Natural killer cell (primary cell): Measurements from ENCODE around the gene RFX4. TPM values are rescaled to one million over a fixed set of nuclear protein-coding genes. Genes with fewer than 3 reads are reported as not detected.
A peak's percentile ranks its signal among the peaks of the same experiment; 100 is the strongest.

Experiments
- ATAC-seq, 3 donors: fragments of 150-1000 bp in 2 of 3; fragments of 200-7000 bp in 1 of 3; cut with Tn5 transposase; 1 replicate in 1 of 3; 2 replicates in 2 of 3; pipeline ENCODE4 v1.10.0; 2021; ENCODE audit warnings: mild to moderate bottlenecking in 2 of 3, moderate library complexity in 2 of 3
- DNase-seq, 2 donors: peaks; one replicate each; pipeline versions ENCODE4 v3.0.0 to v3.0.0-alpha.2; 2013 to 2021; ENCODE audit warnings: mixed read lengths in 1 of 2
- H3K27ac ChIP-seq: one replicate; pipeline ENCODE4 v1.5.1; 2013; ENCODE audit warnings: mild to moderate bottlenecking, low read length
- H3K27me3 ChIP-seq: one replicate; pipeline ENCODE4 v1.6.1; 2013; ENCODE audit warnings: low read length; ENCODE audit not compliant: control insufficient read depth, insufficient read depth
- H3K36me3 ChIP-seq: one replicate; pipeline ENCODE4 v1.6.1; 2013; ENCODE audit warnings: low read length; ENCODE audit not compliant: control insufficient read depth, insufficient read depth
- H3K4me1 ChIP-seq: one replicate; pipeline ENCODE4 v1.6.1; 2013; ENCODE audit warnings: low read length; ENCODE audit not compliant: control insufficient read depth, insufficient read depth
- H3K4me3 ChIP-seq: one replicate; pipeline ENCODE4 v1.5.1; 2013; ENCODE audit warnings: low read length
- H3K9me3 ChIP-seq: one replicate; pipeline ENCODE4 v1.6.1; 2013; ENCODE audit warnings: low read length; ENCODE audit not compliant: control insufficient read depth, insufficient read depth
- H3K27ac Mint-ChIP-seq, 2 donors: one replicate each; pipeline ENCODE4 v1.8.0; 2022; ENCODE audit warnings: mild to moderate bottlenecking in 2 of 2, mixed read lengths in 2 of 2, moderate library complexity in 1 of 2
- H3K27me3 Mint-ChIP-seq, 2 donors: one replicate each; pipeline ENCODE4 v1.8.0; 2022; ENCODE audit warnings: low read depth in 2 of 2, mixed read lengths in 2 of 2
- H3K36me3 Mint-ChIP-seq: one replicate; pipeline ENCODE4 v1.8.0; 2022; ENCODE audit warnings: mixed read lengths
- H3K4me1 Mint-ChIP-seq, 2 donors: one replicate each; pipeline ENCODE4 v1.8.0; 2022; ENCODE audit warnings: mixed read lengths in 2 of 2
- H3K4me3 Mint-ChIP-seq: one replicate; pipeline ENCODE4 v1.8.0; 2022; ENCODE audit warnings: mild to moderate bottlenecking, moderate library complexity, mixed read lengths
- H3K9me3 Mint-ChIP-seq, 2 donors: one replicate each; pipeline ENCODE4 v1.8.0; 2022; ENCODE audit warnings: mixed read lengths in 2 of 2
- WGBS: methylation state at CpG from one replicate; pipeline ENCODE4 v1.1.7; 2013; ENCODE audit warnings: missing lambda C conversion rate; ENCODE audit not compliant: insufficient coverage; 5-methylcytosine and 5-hydroxymethylcytosine counted together
- intact Hi-C: fragments of 100-400 bp; cut with micrococcal nuclease; formaldehyde crosslinking; loops from one replicate; pipeline ENCODE4 v1.14.2; 2022
- total RNA-seq, 4 donors: library from RNA; stranded (reverse); fragments of 120-200 nt in 1 of 4; gene quantifications; one replicate each; pipeline versions ENCODE4 v1.2.3 to v1.2.4, GENCODE V29; 2013 to 2022
- TF ChIP-seq, protein P1 (sequence below): fragments of 200-600 bp; IDR thresholded peaks from one replicate; pipeline ENCODE4 v1.8.0; 2022; ENCODE audit warnings: antibody characterized with exemption

The RFX4 gene
- total RNA-seq, 3 donors from 2014 or later (not counting 1 experiment from before 2014, with no cell fraction given), result not detected

DNA sequence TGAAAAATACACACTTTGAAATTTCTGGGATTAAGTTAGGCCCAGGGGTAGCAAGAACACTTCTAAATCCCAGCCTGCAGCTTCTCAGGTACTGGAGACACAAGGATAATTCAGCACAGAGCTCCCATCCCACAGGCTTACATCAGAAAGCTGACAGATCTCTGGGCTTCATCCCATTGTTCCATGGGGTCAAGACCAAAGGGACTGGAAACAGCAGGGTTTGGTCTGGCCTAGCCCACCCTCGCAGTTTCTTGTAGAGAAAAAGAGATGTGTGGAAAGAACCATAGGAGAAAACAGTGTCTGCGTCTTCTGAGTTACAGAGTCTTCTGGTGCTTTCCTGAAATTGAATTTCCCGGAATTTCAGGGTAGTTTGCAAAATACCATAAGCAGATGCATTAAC lies 132.1 kb downstream of the RFX4 start:
- H3K27ac ChIP-seq, result no peak overlapping the region
- H3K4me3 ChIP-seq, result no peak overlapping the region
- no peaks in the 10 kb centered on the region for H3K4me1 ChIP-seq
- no peaks in the 10 kb centered on the region for H3K9me3 ChIP-seq
- no peaks in the 10 kb centered on the region for H3K9me3 Mint-ChIP-seq
- H3K27me3 ChIP-seq, result no peaks in the 10 kb centered on the region
- H3K36me3 ChIP-seq, result no peaks in the 10 kb centered on the region
- TF ChIP-seq, protein P1, sequence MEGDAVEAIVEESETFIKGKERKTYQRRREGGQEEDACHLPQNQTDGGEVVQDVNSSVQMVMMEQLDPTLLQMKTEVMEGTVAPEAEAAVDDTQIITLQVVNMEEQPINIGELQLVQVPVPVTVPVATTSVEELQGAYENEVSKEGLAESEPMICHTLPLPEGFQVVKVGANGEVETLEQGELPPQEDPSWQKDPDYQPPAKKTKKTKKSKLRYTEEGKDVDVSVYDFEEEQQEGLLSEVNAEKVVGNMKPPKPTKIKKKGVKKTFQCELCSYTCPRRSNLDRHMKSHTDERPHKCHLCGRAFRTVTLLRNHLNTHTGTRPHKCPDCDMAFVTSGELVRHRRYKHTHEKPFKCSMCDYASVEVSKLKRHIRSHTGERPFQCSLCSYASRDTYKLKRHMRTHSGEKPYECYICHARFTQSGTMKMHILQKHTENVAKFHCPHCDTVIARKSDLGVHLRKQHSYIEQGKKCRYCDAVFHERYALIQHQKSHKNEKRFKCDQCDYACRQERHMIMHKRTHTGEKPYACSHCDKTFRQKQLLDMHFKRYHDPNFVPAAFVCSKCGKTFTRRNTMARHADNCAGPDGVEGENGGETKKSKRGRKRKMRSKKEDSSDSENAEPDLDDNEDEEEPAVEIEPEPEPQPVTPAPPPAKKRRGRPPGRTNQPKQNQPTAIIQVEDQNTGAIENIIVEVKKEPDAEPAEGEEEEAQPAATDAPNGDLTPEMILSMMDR, result no peak
- intact Hi-C loops, result no loop called here
- H3K27ac Mint-ChIP-seq, result no peak overlapping the region
- no peak overlapping the region for H3K4me3 Mint-ChIP-seq
- H3K4me1 Mint-ChIP-seq, result no peaks in the 10 kb centered on the region
- peaks cover 14 to 17% of the 10 kb centered on the region in 2 donors for H3K27me3 Mint-ChIP-seq
- H3K36me3 Mint-ChIP-seq, result no peaks in the 10 kb centered on the region
- ATAC-seq, result no peak
- WGBS, result 94% methylated on average over 3 of the region's 3 CpGs
- no peak for DNase-seq

DNA sequence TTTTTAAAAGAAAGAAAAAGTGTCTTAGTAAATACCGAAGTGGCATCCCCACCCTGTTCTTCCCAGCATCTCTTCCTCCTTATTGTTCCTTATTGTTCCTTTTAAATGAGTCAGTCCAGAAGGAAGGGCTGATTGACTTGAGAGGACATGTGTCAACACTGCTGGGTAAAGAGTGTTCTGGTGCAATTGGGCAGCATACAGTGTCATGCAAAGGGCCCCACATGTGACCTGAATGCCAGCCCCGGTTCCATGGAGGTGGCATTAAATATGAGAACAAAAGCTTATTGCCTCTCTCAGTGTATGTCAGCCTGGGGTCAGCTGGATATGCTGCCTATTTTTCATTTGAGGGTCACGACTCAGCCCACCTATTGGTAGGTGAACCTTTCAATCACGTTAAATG lies 132.8 kb downstream of the RFX4 start:
- Mint-ChIP-seq H3K27ac (no peak overlapping the region), H3K9me3 (no peaks in the 10 kb centered on the region), H3K36me3 (no peaks in the 10 kb centered on the region), H3K27me3 (peaks cover 9 to 17% of the 10 kb centered on the region in 2 donors), H3K4me3 (no peak overlapping the region), H3K4me1 (no peaks in the 10 kb centered on the region)
- DNase-seq, result no peak
- Histone ChIP-seq H3K9me3 (no peaks in the 10 kb centered on the region), H3K27me3 (no peaks in the 10 kb centered on the region), H3K4me1 (no peaks in the 10 kb centered on the region), H3K36me3 (no peaks in the 10 kb centered on the region), H3K27ac (no peak overlapping the region), H3K4me3 (no peak overlapping the region)
- 85% methylated on average over 3 of the region's 4 CpGs for WGBS
- TF ChIP-seq, protein P1, result no peak
- ATAC-seq, result no peak
- intact Hi-C loops, result no loop called here

DNA sequence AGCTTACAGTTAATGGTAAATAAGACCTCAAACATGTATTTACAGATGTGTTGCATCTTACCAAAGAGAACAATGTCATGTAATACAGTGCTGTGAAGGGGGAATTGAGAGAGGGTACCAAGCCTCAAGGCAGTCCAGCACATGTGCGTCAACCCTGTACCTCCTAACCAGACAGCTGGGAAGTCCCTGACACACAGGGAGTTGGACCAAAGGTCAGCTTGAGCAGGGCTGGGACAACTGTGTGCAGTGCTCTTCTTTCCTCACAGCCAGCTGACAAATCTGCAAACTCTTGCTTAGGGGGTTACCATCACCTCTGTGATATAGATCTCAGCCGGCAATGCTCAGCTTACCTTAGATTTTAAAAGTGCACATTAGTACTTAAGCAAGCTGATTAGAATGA lies 134.9 kb downstream of the RFX4 start:
- peak in 1 of 3 donors; percentile 19 for ATAC-seq
- WGBS, result 89% methylated on average over 2 of the region's 2 CpGs

DNA sequence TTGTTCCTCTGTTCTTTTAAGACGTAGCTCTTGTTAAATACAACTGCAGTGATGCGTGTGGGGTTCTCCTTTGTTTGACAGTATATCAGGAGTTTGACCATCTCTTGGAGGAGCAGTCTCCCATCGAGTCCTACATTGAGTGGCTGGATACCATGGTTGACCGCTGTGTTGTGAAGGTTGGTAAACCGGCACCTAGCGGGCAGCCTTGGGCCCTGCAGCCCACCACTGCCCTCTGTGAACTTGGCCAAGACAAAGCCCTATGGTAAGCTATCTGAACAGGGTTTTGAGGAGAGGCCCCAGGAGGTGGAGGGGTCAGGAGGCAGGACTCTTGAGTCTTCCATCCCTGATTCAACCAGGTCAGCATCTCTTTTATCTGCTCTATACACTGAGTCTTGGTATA lies 137.1 kb downstream of the RFX4 start:
- H3K9me3 Mint-ChIP-seq, result no peaks in the 10 kb centered on the region
- no peak overlapping the region for H3K4me3 Mint-ChIP-seq
- Histone ChIP-seq H3K4me1 (no peaks in the 10 kb centered on the region), H3K9me3 (no peaks in the 10 kb centered on the region), H3K27ac (no peak overlapping the region), H3K4me3 (no peak overlapping the region), H3K36me3 (no peaks in the 10 kb centered on the region), H3K27me3 (no peaks in the 10 kb centered on the region)
- 94% methylated on average over 6 of the region's 6 CpGs for WGBS
- H3K4me1 Mint-ChIP-seq, result no peaks in the 10 kb centered on the region
- no peaks in the 10 kb centered on the region for H3K36me3 Mint-ChIP-seq
- no peak overlapping the region for H3K27ac Mint-ChIP-seq
- H3K27me3 Mint-ChIP-seq, result peaks cover 14 to 18% of the 10 kb centered on the region in 2 donors
- DNase-seq (no peak), ATAC-seq (no peak)
- intact Hi-C loops, result no loop called here
- TF ChIP-seq, protein P1, result no peak

More for the DNA sequence above, 134.9 kb downstream of the RFX4 start:
- TF ChIP-seq, protein P1, result no peak
- Histone ChIP-seq H3K27ac (no peak overlapping the region), H3K4me1 (no peaks in the 10 kb centered on the region), H3K9me3 (no peaks in the 10 kb centered on the region), H3K27me3 (no peaks in the 10 kb centered on the region), H3K36me3 (no peaks in the 10 kb centered on the region), H3K4me3 (no peak overlapping the region)
- H3K27ac Mint-ChIP-seq, result no peak overlapping the region
- H3K36me3 Mint-ChIP-seq, result no peaks in the 10 kb centered on the region
- peaks cover 16 to 18% of the 10 kb centered on the region in 2 donors for H3K27me3 Mint-ChIP-seq
- DNase-seq, result no peak
- intact Hi-C loops, result no loop called here
- no peak overlapping the region for H3K4me3 Mint-ChIP-seq
- no peaks in the 10 kb centered on the region for H3K9me3 Mint-ChIP-seq
- H3K4me1 Mint-ChIP-seq, result no peaks in the 10 kb centered on the region
